RWPE1 (cell line): ENCODE measurements around the gene RAB8B.

Source experiments
- CTCF ChIA-PET: fragments of 350-600 bp; sonication (Branson Sonifier 250); formaldehyde crosslinking; extraction: SDS; loops from one replicate; lab custom pipeline; 2021; lab: Yijun Ruan, JAX
- POLR2A ChIA-PET: fragments of 400-600 bp; formaldehyde crosslinking; extraction: SDS; loops from one replicate; lab custom pipeline; 2020; ENCODE audit warnings: antibody characterized with exemption; ENCODE audit not compliant: low non-redundant PET; lab: Yijun Ruan, JAX
- DNase-seq: peaks from one replicate; pipeline ENCODE4 v3.0.0; 2012; ENCODE audit warnings: low spot score
- H3K27ac ChIP-seq: fragments of 450-650 bp; 2 replicates; pipeline ENCODE4 v1.5.1; 2017
- CTCF ChIP-seq: fragments of 450-650 bp; conservative IDR thresholded peaks from 2 replicates; pipeline ENCODE4 v1.5.1; 2017; ENCODE audit warnings: low read depth, mild to moderate bottlenecking

Gene RAB8B

DNA sequence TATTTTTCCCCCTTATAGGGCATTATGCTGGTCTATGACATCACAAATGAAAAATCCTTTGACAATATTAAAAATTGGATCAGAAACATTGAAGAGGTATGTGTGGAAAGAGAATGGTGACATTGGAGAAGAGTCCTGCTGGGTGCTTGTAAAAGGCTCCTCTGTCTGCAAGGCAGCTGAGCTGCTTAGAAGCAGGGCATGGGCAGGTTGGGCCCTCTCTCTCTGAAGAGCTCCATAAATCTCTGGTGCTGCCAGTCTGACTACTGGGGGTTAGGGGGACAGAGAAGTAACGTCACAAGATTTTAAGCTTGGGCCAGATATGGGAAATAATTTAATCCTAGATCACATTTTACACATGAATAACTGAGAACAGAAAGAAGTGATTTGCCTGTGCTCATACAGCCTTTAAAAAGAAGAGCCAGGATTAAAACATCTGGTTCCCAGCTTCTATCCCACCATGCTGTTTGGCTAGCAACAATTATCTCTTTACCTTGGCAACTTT is 66.1 kb downstream of the RAB8B start:
- ChIA-PET POLR2A (no interaction called here), CTCF (no interaction called here)
- H3K27ac ChIP-seq = no peak overlapping the region
- no peak for DNase-seq
- TF ChIP-seq CTCF = no peak

DNA sequence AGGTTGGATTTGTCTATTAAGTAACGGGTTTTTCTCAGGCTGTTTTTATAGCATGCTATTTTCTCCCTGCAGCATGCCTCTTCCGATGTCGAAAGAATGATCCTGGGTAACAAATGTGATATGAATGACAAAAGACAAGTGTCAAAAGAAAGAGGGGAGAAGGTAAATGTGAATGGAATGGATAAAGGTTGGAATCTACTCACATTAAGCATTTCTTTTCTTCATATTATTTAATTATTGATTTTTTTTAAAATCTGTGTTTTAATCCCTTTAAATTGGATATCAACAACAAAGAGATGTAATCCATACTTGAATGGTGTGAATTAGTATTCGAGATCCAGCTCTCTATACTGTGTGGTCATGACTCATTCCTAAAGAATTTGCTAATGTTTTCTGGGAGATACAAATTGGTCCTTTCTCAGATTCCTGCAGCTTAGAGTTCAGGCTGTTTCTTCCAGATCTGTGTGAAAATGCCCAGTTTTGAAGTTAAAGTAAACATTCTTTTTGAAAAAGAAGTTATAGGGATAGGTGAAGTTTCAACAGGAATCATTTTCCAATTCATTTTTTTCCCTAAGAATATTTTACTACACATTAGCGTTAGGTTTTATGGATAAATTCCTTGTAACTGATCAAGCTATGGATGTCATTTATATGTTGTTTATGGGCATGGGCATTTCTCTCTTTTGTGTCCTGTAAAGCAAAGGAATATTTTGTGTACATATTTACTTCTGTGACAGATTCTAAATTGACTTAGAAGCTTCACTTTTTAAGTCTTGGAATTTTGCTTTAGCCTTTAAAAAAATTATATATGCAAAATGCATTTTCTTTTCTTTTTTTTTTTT is 67.2 kb downstream of the RAB8B start:
- DNase-seq = peak; percentile 81
- no peak for TF ChIP-seq CTCF
- no peak overlapping the region; the same call in 1 of the 2 replicates for H3K27ac ChIP-seq
- POLR2A ChIA-PET = no interaction called here
- CTCF ChIA-PET = interaction anchor here (0.7 kb wide), 1 partner anchor 80 kb away, joined by 7 read pairs; no protein-coding TSS in a partner anchor

DNA sequence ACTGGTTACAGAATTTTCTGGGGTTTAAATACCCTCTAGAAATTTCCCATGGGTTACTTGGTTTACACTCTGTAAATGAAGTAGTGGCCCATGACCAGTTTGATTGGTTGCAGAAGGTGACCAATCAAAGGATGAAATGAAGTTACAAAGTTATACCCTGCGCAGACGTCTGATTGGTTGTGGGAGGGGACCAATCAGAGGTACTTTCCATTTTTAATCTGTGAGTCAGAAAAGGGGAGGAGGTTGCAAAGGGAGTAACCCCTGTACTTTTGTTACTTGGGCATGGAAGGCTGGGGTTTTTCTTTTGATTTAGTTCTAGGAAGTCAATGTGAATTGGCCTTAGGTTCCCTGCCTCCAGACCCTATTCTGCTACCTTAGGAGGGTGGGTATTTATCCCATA is 69.3 kb downstream of the RAB8B start:
- POLR2A ChIA-PET = no interaction called here
- DNase-seq = no peak
- CTCF ChIA-PET = no interaction called here
- TF ChIP-seq CTCF = no peak
- no peak overlapping the region for H3K27ac ChIP-seq

DNA sequence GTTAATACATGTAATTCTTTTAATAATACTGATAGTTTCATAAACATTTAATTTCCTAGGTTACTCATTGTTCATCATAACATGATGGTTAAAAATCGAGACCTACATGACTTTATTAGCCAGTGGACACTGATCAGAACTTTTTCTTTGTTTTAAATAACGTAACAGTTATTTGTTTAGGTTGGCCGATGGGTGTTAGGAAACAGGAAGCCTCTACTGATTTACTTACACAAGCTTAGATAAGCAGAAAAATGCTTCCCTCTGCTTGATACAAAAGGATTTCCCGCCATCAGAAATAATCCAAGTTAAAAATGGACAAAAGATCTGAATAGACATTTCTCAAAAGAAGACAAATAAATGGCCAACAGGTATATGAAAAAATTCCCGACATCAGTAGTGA is 71.4 kb downstream of the RAB8B start:
- DNase-seq = no peak
- POLR2A ChIA-PET = no interaction called here
- CTCF ChIA-PET = no interaction called here

DNA sequence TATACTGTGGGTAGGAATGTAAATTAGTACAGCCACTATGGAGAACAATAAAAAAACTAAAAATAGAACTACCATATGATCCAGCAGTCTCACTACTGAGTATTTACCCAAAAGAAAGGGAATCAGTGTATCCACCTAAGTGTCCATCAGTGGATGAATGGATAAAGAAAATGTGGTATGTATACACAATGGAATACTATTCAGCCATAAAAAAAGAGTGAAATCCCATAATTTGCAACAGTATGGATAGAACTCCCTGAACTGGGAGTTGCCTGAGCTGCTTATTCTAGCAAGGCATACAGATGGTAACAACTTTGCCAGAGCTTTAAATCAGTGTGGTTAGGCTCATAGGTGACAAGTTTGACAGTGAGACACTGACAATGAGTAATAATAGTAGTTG is 71.9 kb downstream of the RAB8B start:
- no peak for DNase-seq
- CTCF ChIA-PET = no interaction called here
- no peak overlapping the region for H3K27ac ChIP-seq
- TF ChIP-seq CTCF = no peak
- POLR2A ChIA-PET = no interaction called here

More for the DNA sequence above, 71.4 kb downstream of the RAB8B start:
- TF ChIP-seq CTCF = no peak
- no peak overlapping the region for H3K27ac ChIP-seq

DNA sequence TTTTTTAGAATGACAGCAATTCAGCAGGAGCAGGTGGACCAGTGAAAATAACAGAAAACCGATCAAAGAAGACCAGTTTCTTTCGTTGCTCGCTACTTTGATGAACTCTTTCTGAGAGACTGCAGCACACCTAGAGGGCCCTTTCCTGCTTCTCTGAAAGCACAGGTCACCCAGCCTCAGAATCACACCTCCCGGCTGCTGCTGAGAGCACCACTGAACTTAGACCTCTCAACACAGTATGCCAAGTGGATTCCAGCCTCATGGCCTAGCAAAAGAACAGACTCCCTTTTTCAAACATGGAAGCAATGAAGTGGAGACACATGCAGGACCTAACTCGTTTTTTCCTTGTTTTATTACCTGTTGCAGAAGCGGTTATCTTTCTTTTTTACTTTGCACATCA is 74.1 kb downstream of the RAB8B start:
- ChIA-PET POLR2A (no interaction called here), CTCF (no interaction called here)
- H3K27ac ChIP-seq = no peak overlapping the region
- DNase-seq = no peak
- TF ChIP-seq CTCF = no peak
